Measurements from ENCODE around the gene ADCY10.

- TF ChIP-seq POLR2AphosphoS5 (IDR thresholded peaks at IDR 0.05; ENCODE audit: low read depth, low read length) (no peak), TAF1 (IDR thresholded peaks at IDR 0.05; ENCODE audit: borderline replicate concordance, insufficient read depth, low read length) (no peak), REST (IDR thresholded peaks at IDR 0.05; ENCODE audit: insufficient read depth in 1 of 2, low read depth in 2 of 2, low read length in 2 of 2) (no peak), FOXP2 (optimal IDR thresholded peaks at IDR 0.05; ENCODE audit: borderline replicate concordance, extremely low read depth, extremely low read length, insufficient read depth) (no peak), SIN3A (IDR thresholded peaks at IDR 0.05; ENCODE audit: borderline replicate concordance, insufficient read depth, low read length) (no peak)
Observed at GRCh38 chr1:167791281-167792187, 122.4 kb downstream of the ADCY10 start.
